GM19035 (cell line): ENCODE results near the gene USP7.
A peak's percentile ranks its signal among the peaks of the same experiment; 100 is the strongest.

ENCODE experiments used
- ATAC-seq: cut with Tn5 transposase; IDR thresholded peaks from one replicate; pipeline ENCODE4 v1.9.1; 2021; ENCODE audit not compliant: unreplicated experiment

Gene USP7

GRCh38 chr16:8953064-8953463, 10.6 kb downstream of the USP7 start:
- no peak for ATAC-seq

GRCh38 chr16:8952281-8952751, 11.4 kb downstream of the USP7 start:
- no peak for ATAC-seq

DNA sequence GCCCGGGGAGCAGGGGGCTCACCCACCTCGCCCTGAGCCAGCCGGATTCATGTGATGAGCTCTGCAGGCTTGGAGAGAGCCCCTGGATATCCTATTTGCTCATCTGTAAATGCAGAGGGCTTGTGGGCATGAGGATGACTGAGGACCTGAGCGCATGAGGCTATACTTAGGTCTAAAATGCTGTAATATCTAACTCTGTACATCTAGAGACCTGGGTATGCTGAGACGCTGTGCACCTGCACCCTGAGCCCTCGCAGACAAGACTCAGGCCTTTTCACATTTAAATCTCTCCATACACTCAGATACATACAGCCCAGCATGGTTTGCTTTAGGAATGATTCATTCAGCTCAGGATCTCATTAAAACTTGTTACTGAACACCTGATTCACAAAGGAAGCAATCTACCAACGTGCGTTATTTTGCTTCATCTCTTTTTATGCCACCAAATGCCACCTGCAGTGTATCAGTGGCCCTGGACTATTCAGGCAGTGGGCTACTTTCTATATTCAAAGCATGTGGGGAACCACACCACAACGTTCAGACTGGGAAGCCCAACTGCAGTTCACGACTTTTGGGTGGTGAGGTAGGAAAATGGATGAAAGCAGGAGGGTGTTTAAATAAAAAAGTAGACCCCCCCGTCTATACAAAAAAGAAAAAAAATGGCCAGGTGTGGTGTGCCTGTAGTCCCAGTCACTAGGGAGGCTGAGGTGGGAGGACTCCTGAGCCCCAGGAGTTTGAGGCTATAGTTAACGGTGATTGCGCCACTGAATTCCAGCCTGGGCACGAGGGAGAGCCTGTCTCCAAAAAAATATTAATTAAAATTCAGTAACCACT, 12.0 kb downstream of the USP7 start:
- ATAC-seq, result no peak

DNA sequence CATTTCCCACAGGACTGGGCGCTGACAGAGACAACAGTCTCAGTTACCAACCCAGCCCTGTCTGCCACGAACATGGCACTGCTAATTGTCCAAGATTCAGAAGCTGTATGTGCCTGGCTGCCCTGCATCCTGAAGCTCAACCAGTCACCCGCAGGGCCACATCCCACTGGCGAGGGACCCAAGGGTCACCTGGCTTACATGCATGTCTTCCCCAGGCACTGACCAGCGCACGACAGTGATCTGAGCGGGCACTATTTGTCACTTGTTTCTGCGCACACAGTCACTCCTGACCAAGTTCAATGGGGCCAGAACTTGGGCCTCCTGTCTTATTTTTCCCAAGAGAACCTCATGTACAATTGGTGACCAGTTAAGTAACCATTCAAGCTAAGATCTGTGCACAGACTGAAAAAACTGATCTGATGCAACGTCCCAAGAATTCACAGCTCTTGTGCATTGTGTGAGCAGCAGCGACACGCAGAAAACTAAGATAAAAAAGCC, 13.1 kb downstream of the USP7 start:
- no peak for ATAC-seq

- no peak for ATAC-seq
Observed at GRCh38 chr16:8949536-8950418, 13.9 kb downstream of the USP7 start.

DNA sequence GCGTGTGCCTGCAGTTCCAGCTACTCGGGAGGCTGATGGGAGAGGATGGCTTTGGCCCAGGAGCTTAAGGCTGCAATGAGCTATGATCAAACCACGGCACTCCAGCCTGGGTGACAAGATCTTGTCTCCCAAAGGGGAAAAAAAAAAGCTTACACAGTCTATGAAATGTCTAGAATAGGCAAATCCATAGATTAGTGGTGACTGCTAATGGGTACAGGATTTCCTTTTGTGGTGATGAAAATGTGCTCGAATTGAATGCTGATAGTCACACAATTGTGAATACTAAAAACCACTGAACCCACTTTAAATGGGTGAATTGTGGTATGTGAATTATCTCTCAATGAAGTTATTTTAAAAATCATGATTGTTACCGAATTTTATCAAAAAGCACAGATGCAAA, 14.9 kb downstream of the USP7 start:
- ATAC-seq, result no peak

DNA sequence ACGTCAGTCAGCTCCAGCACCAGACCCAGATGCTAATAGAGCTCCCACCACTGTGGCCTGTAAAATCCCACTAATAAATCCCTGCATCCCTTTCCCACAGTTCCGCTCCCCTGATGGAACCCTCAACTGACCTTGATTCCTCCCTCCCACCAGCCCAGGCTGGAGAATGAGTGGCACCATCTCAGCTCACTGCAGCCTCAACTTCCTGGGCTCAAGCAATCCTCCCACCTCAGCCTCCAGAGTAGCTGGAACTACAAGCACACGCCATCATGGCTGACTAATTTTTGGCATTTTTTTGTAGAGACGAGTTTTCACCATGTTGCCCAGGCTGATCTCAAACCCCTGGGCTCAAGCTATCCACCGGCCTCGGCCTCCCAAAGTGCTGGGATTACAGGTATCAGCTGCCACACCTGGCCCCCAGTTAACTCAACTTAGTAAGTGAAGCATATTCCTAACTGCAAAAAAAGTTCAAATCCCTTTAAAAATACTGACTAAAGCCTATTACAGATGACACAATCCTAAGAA, 15.6 kb downstream of the USP7 start:
- ATAC-seq, result no peak

DNA sequence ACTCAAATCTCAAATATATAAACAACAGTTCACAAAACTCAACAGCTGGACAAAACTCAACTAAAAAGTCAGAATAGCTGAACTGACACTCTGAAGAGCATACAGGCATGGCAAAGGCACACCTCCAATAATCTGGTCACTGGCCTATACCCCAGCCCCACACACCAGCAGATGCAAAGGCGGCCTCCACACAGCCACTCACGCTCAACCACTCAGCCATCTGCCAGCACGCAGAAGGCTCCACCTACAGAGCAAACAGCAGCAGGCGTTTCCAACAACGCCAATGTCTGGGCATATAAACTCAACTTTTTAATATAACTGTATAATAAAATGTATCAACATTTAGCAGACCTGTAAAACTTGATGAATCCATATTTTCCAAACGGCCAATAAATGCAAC, 17.2 kb downstream of the USP7 start:
- no peak for ATAC-seq

DNA sequence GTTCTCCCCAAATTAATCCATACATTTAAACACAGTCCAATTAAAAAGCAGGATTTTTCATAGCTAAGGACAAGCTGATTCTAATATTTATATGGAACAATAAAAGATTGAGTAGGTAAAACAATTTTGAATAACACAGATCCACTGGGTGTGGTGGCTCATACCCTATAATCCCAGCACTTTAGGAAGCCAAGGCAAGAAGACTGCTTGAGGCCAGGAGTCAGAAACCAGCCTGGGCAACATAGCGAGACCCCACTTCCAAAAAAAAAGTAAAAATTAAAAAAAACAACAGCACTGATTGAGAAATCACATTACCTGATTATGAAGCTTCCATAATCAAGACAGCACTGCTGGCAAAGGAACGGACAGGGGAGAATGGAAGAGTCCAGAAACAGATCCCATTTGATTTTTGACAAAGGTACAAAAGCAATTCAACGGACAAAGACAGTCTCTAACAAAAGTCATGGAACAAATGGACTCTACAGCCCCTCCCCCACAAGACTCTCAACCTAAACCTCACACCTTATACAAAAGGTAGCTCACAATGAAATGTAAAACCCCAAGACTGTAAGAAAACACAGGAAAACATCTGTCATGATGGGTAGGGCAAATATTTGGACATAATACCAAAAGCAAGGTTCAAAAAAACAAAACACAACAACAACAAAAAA, 17.9 kb downstream of the USP7 start:
- no peak for ATAC-seq

DNA sequence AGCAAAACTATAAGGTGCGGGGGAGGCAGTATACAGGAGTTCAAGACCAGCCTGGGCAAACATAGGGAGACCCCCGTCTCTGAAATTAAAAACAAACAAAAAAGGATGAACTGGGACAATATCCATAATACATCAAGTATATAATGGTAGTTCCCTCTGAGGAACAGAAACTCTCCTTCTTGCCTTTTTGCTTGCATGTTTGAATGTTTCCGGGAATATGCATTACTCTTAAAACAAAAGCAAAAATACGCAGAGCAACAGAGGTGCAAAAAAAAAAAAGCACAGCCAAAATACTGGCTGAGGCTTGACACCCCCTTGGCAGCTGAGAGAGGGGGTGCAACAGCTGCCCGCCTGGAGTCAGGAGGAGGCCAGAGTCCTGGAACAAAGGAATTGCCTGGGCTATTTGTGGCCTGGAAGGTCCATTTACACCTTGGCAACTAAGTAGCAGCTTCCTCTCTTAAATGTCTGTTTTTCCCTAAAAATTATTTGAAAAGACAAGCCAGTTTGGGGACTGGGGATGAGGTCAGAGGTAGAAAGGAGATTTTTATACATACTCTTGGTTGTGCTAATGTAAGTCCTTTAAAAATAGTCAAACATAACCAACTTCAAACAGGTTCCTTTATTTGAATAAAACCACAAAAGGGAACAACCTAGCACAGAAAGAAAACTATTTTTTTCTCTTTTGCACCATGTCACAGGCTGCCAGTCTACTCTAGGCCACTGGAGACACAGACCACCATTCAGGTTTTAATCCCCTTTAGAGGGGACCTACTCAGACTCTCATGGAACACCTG, 19.5 kb downstream of the USP7 start:
- peak; percentile 78 for ATAC-seq

- ATAC-seq, result no peak
Observed at GRCh38 chr16:8943001-8943763, 20.5 kb downstream of the USP7 start.

- no peak for ATAC-seq
Observed at GRCh38 chr16:8941718-8942344, 21.9 kb downstream of the USP7 start.

- no peak for ATAC-seq
Observed at GRCh38 chr16:8937803-8938202, 25.9 kb downstream of the USP7 start.

DNA sequence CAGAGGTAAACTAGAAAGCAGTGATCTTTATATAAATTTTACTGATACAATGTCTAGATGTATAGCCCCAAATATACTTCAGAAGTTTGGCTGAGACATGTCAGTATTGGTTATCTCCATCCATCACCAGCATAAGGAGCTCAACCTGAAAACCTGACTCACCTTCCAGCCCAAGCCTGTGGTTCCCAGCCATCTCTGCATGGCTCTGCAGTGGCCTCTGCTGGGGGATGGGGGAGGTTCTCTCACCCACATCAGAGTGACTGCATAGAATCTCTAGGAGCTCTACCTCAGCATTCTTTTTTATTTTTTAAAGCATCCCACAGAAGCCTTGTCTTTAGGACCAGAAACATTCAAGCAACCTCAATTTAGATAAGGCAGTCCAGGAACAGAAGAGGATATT, 27.3 kb downstream of the USP7 start:
- ATAC-seq, result peak; percentile 84

- peak; percentile 31 for ATAC-seq
Observed at GRCh38 chr16:8935989-8936388, 27.7 kb downstream of the USP7 start.

DNA sequence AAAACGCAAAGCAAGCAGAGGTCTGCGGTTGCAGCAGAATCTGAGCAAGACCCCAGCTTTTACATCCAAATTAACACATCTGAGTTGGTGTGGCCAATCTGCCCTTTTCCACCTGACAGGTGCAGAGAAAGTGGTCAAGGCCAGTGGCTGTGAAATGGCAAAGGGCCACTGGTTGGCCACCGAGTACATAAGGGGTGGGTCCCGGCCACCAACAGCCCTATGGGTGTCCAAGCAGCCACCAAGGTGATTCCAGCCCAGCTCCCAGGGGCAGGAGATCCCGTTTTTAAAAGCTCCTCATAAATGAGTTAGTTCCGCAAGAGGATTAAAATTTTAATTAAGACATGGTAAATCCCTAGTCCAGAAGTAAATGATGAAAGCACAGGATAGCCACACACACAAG, 29.1 kb downstream of the USP7 start:
- ATAC-seq, result no peak

DNA sequence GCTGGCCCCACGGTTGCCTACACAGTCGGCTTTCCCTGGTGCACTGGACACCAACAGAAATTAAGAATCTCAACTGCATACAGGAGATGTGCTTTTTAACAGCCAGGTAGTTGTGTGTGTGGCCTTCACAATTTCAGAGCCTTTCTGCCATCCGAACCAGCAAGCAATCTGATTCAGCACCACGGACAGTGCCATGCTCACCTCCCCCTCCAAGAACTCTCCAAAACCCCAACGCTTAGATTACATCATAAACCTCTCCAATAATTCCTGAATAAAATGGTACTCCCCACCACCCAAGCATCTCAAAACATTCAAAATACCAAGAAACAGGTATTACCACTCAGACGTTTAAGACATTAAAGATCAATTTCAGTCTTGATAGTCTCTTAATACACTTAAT, 31.8 kb downstream of the USP7 start:
- ATAC-seq, result no peak

GRCh38 chr16:8929086-8929748, 34.5 kb downstream of the USP7 start:
- peak; percentile 56 for ATAC-seq
